Mammary epithelial cell (primary cell): ENCODE data around the gene ELF4.

Experiments
- CTCF ChIP-seq, 2 donors: IDR thresholded peaks in 1 of 2; conservative IDR thresholded peaks in 1 of 2; 2 replicates each; pipeline ENCODE4 v1.5.1; 2011 to 2012; ENCODE audit warnings: inconsistent platforms in 2 of 2, low read length in 2 of 2, mild to moderate bottlenecking in 2 of 2, control low read depth in 1 of 2, low read depth in 1 of 2; ENCODE audit not compliant: insufficient read depth in 1 of 2; ENCODE audit errors: extremely low read depth in 1 of 2
- EZH2 ChIP-seq: IDR thresholded peaks from 2 replicates; pipeline ENCODE4 v1.6.1; 2012; ENCODE audit warnings: low read length, inconsistent platforms, borderline replicate concordance

GRCh38 chrX:130083656-130084382 lies 26.5 kb downstream of the ELF4 start:
- no peak for TF ChIP-seq CTCF (conservative IDR thresholded peaks at IDR 0.05 in 1 of 2, IDR thresholded peaks at IDR 0.05 in 1 of 2; ENCODE audit: extremely low read depth in 1 of 2, insufficient read depth in 1 of 2, low read depth in 1 of 2, low read length in 2 of 2)
- TF ChIP-seq EZH2, result no peak
